Right renal cortex interstitium (tissue), 3 donors: ENCODE data around the gene HLF. TPM values are rescaled to one million over a fixed set of nuclear protein-coding genes. Genes with fewer than 3 reads are reported as not detected.

ENCODE experiments used
- DNase-seq, 3 donors: peaks; one replicate each; pipeline ENCODE4 v3.0.0-alpha.2; 2013; ENCODE audit warnings: low read depth in 3 of 3, low spot score in 2 of 3
- polyA plus RNA-seq, 3 donors: library from polyadenylated mRNA; unstranded; fragments of 120-200 nt; gene quantifications; one replicate each; pipeline ENCODE4 v1.2.1, GENCODE V29; 2013; ENCODE audit not compliant: insufficient read length in 3 of 3

The HLF gene
- polyA plus RNA-seq, 3 donors, result 5.1 to 5.6 (median 5.5) TPM

DNA sequence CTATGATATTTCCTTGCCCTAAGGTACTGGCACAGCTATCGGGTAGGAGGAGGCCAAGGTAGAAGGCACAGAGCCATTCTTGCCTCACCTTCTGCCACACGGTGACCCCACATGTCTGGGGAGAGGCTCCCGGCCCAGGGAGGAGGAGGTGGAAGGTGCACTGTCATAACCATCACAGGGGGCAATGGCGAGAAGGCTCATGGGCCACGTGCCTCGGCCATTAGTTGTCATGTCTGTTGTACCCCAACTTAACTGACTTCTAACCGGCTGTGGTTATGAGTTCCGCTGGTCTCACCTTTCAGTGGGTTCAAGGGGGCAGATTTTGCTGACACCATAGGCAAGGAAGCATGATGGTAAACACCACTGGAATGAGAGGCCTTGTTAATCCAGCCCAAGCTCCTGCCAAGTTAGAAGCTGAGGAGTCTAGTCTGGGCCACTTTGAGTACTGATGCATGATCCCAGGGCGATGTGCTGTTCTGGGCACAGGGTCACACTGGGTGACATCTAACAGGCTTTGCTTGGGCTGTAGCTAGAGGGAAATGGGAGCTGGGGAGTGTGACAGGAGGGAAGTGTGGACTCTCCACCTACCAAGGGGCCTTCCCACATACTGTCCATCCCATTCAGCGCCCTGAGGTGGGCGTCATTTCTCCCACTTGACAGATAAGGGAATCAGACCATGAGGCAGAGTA is 39.6 kb downstream of the HLF start:
- no peak for DNase-seq

DNA sequence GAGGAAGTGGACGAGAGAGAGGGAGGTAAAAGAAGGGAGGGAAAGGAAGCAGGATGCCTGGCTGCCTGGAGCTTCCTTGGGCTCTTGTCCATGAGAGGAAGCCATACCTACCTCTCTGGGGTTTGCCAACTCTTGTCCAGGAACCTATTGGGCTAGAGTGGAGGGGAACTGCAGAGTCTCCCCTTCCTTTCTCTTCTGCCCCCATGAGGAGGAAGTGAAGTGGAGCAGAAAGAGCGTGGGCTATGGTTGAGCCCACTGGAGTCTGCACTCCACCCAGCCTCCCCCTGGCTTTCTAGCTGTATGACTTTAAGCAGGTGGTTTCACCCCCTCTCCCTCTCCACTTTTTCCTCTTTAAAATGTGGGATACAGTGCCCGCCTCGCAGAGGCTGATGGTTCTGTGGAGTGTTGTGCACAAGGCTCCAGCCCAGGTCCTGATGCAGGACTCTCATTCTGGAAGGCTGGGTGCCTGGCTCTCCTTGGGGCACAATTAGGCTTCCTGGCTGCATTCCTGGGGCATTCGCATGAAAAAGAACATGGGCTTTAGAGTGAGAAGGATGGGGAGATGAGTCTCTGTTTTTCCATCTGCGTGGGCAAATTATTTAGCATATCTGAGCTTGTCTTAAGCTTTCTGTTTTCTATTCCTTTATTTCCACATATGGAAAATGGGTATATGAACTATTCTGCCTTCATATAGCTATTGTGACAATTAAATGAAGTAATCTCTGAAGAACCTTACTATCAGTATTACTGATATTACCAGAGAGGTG is 40.7 kb downstream of the HLF start:
- no peak for DNase-seq

DNA sequence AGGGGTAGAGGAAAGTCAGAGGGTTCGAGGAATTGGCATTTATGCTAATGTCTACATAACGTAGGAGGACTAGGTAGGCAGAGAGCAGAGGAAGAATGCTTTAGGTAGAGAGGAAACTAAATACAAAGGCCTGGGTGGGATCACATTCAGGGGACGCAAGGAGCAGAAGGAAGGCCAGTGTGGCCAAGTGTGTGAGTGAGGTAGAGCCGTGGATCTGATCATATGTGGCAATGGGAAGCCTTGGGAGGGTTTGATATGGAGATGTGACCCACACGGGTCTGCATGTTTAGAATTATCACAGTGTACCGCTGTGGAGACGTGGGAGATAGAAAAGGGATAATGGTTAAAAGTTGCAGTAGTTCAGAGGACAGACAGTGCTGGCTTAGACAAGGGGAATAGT is 43.1 kb downstream of the HLF start:
- no peak for DNase-seq

DNA sequence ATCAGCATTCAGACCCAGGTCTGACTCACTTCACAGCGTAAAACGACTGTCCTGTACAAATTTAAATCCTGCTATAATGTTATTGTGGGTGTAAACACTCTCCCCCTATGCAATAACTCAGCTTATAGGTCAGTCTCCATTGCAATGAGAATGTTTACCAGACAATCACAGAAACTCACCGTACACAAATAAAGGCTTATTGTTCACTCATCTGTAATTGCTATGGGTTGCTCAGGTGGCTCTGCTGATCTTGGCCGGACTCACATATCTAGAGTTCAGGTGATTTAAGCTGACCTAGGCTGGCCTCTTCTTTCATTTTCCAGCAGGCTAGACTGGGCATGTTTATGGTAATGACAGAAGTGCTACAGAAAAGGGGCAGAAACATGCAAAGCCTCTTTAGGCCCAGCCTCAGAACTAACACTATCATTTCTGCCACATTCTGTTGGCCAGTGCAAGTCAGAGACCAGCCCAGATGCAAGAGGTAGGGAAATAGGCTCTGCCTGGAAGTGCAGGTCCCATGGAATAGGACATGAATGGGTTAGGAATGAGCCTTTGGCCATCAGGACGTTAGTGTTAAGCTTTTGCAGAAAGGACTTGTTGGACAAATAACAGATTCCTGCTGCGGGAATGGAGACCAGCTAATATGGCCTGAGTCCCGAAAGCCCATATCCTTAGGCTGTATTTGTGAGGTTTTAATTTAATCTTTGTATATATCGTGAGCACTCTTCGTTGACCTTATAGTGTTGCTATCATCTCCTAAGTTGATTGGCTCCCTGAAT is 44.0 kb downstream of the HLF start:
- no peak for DNase-seq

DNA sequence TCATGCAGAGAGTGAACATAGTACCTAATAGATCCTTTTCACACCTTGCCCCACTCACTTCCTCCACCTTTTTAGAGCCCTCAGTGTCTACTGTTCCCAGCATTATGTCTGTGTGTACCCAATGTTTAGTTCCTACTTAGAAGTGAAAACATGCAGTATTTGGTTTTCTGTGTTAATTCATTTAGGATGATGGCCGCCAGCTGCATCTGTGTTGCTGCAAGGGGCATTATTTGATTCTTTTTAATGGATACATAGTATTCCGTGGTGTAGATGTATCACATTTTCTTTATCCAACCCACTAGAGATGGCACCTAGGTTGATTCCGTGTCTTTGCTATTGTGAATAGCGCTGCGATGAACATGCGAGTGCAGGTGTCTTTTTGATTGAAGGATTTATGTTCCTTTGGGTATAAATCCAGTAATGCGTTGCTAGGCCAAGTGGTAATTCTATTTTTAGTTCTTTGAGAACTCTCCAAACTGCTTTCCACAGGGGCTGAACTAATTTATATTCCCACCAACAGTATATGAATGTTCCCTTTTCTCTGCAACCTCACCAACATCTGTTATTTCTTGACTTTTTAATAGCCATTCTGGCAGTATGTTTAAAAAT is 47.1 kb downstream of the HLF start:
- no peak for DNase-seq

DNA sequence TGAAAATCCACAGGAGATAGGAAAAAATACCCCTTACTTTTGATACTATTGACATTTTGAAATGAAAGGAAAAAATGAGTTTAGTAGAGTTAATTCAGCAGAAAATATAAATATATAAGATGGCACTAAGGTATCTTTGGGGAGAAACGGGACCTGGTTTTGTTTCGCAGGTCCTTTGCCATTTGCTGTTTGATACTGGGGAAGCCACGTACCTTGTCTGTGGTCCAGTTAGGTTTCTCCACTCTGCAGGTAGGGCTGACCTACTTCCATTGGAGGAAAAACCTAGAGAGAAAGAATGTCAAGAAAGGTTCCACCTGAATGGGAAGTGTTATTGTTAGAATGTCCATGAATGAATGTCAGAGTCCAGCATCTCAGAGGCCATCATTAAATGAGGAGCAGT is 48.1 kb downstream of the HLF start:
- DNase-seq, result no peak

DNA sequence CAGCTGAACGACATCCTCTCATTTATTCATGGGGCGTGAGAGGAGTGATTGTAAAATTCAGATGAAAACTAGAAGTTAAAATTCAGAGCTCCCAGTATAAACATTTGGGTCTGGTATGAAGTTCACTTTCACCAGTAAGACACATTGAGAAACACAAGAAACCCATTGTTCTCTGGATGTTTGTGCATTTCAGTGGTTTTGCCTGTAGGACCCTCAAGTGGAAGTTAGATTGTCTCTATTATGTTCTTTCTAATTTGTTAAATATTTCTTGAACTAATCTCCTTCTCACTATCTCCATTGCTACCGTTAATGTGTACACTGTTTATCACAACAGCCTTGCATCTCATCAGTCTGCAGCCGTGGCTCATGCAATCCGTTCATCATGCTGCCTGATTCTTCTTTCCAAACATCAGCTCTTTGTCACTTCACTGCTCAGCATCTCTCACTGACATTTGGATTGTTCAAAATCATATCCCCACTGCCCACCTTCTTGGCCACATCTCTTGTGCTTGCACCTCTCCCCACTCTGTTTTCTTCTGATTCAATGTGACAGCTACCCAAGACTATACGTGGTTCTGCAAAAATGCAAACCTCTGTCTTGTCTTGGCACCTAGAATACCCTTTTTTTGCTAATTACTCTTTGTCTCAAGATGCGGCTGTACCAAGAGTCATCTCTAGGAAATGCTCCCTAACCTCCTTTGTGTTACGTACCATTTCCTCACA is 49.5 kb downstream of the HLF start:
- no peak for DNase-seq

DNA sequence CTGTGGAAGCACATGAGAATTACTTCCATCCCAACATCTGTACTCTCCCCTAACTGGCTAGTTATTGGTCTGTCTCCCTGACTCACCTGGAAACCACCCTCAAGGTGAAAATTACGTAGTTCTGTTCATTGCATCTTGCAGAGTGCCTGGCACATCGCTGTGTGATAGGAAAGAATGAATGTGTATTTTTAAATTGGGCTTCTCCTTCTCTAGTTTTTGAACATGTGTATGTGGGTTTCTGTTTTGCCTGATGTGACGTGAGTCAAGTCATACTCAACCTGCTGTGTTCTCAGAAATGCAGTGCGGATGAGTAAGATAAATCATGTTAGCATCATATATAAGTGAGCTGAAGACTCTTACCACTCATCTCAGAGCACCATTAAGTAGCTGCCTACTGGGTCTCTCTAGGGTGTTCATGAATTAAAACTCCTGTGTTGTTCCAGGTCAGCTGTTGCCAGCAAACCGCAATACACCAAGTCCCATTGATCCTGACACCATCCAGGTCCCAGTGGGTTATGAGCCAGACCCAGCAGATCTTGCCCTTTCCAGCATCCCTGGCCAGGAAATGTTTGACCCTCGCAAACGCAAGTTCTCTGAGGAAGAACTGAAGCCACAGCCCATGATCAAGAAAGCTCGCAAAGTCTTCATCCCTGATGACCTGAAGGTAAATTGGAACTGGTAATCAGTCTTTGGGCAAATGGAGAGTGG is 50.2 kb downstream of the HLF start:
- DNase-seq, result no peak

DNA sequence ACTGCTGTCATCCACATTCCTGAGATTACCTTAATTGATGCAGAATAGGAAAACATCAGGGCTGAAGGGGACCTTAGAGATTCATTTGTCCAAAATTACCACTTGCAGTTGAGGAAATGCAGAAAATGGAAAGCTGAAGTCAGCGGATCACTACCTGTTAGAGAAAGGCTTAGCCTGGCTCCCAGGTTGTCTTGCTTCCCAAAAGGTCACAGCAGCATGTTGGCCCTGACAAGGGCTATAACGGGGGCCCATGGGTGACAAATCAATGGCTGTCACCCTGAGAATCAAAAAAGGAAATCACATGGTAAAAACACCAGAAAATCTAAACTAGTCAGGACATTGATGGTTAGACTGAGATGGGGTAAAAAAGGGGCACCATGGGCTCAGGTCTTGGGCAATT is 51.7 kb downstream of the HLF start:
- no peak for DNase-seq

DNA sequence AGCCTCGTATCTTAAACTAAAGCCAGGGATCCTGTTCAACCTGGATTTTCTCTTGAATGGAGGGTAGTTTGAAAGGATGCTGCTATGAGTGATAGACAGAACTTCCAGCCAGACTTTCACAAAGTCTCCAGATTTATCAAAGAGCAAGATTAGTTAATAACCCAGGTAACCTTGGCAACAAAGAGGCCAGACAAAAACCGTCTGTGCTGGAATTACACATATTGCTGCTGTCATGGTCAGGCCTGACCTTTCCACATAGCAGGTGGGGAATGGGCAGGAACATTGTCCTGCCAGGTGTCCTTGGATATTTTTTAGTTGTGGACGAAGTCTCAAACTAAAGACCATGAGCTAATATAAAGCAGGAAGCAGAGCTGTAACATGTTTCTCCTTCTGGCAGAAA is 52.5 kb downstream of the HLF start:
- DNase-seq, result no peak

DNA sequence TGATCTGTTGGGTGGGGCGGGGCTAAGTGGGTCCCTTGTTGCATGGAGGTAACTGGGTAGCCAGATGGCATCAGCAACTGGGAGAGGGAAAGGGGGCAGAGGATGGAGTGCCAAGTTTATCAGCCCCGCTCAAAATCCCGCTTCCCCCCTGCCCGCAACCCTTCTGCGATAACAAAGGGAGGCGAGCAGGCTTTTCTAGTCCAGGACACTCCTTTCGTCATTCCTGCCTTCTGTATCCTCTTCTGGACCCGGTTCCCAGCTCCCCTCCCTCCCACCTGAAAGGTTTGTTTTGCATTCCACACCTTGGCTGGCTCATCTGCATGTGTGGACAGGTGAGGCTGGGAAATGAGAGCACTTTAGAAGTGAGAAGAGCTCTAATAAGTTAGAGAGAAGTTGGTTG is 53.3 kb downstream of the HLF start:
- DNase-seq, result no peak

DNA sequence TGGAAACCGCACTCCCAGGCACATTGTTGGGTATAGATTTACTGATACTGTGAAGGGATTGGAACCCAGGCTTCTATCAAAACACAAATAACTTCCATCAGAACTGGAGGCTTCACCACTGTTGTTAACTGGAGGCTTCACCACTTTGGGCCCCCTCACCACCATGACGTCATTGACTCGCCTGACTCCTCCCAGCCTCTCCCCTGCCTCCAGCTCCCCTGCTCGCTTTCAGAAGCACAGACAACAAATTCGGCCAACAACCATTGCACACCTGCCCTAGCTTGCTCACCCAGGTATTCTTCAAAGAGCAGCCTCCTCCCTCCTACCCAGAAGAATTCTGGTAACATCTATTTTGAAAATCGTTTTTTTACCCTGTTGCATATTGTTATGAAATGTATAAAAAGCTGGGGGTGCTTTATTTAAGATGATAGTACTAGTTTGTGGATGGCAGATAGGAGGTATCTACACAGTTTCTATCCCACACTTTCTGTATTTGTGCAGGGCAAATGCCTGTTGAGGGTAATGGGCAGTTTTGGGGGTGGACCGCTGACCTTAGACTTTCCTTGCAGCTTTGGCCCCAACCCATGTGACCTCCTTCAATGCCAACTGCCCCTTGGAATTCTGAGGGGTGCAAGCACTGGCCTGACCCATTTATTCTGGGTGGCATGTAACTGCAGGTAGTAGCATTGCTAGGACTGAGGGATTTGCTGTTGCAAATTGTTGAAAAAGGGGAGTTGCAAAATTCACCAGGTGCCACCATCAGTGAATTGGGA is 54.1 kb downstream of the HLF start:
- DNase-seq, result no peak

DNA sequence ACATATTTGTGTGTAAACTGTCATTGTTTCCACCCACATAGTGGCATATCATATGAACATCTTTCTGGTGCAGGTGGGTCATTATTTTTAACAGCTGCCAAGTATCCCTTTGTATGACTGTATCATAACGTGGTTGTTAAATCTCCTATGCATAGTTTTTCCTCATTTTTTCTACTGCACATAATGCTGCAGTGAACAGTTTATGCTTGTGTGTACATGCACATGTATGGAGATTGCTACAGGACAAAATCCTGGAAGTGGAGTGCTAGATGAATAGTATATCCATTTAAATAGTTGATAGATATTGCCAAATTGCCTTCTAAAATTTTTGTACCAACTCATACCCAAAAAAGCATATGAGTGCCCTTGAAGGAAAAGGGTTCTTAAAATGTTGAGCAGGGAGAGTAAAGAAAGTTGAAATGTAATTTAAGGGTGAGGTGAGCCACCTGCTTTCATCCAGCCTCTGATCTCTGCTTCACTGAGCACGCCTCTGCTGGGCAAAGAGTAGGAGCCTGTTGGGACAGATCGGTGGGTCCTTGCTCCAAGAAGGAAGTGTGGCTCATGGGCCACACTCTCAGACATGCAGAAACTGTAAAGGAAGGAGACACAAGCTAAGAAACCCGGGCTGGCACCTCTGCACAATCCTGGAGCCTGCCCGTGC is 55.3 kb downstream of the HLF start:
- DNase-seq, result no peak

DNA sequence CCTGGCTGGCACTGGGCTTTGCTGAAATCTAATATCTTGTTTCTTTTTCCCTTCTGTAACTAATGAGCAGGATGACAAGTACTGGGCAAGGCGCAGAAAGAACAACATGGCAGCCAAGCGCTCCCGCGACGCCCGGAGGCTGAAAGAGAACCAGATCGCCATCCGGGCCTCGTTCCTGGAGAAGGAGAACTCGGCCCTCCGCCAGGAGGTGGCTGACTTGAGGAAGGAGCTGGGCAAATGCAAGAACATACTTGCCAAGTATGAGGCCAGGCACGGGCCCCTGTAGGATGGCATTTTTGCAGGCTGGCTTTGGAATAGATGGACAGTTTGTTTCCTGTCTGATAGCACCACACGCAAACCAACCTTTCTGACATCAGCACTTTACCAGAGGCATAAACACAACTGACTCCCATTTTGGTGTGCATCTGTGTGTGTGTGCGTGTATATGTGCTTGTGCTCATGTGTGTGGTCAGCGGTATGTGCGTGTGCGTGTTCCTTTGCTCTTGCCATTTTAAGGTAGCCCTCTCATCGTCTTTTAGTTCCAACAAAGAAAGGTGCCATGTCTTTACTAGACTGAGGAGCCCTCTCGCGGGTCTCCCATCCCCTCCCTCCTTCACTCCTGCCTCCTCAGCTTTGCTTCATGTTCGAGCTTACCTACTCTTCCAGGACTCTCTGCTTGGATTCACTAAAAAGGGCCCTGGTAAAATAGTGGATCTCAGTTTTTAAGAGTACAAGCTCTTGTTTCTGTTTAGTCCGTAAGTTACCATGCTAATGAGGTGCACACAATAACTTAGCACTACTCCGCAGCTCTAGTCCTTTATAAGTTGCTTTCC is 56.0 kb downstream of the HLF start:
- DNase-seq, result no peak

DNA sequence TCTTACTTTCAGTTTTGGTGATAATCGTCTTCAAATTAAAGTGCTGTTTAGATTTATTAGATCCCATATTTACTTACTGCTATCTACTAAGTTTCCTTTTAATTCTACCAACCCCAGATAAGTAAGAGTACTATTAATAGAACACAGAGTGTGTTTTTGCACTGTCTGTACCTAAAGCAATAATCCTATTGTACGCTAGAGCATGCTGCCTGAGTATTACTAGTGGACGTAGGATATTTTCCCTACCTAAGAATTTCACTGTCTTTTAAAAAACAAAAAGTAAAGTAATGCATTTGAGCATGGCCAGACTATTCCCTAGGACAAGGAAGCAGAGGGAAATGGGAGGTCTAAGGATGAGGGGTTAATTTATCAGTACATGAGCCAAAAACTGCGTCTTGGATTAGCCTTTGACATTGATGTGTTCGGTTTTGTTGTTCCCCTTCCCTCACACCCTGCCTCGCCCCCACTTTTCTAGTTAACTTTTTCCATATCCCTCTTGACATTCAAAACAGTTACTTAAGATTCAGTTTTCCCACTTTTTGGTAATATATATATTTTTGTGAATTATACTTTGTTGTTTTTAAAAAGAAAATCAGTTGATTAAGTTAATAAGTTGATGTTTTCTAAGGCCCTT is 56.8 kb downstream of the HLF start:
- no peak for DNase-seq

DNA sequence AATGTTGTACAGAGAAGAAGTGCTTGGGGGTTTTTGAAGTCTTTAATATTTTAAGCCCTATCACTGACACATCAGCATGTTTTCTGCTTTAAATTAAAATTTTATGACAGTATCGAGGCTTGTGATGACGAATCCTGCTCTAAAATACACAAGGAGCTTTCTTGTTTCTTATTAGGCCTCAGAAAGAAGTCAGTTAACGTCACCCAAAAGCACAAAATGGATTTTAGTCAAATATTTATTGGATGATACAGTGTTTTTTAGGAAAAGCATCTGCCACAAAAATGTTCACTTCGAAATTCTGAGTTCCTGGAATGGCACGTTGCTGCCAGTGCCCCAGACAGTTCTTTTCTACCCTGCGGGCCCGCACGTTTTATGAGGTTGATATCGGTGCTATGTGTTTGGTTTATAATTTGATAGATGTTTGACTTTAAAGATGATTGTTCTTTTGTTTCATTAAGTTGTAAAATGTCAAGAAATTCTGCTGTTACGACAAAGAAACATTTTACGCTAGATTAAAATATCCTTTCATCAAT is 57.8 kb downstream of the HLF start:
- DNase-seq, result no peak
